K562 (cell line): ENCODE measurements around the gene TNPO3. TPM values are rescaled to one million over a fixed set of nuclear protein-coding genes. Genes with fewer than 3 reads are reported as not detected.

Source experiments
- BCOR ChIP-seq: fragments of 450-650 bp; IDR thresholded peaks from 2 replicates; pipeline ENCODE4 v1.6.1; 2016
- DIDO1 ChIP-seq: fragments of 450-650 bp; IDR thresholded peaks from 2 replicates; pipeline ENCODE4 v1.6.1; 2016; ENCODE audit warnings: low read depth, missing biosample characterization, missing genetic modification characterization
- IRF1 ChIP-seq: sonication (generic); formaldehyde crosslinking; IDR thresholded peaks from 2 replicates; pipeline ENCODE4 v1.8.0; 2022; ENCODE audit warnings: missing genetic modification reagents, mild to moderate bottlenecking, borderline replicate concordance
- KLF10 ChIP-seq: fragments of 250-450 bp; sonication (Bioruptor Pico); IDR thresholded peaks from 2 replicates; pipeline ENCODE4 v1.6.1; 2021; ENCODE audit warnings: matching md5 sums
- NR2F6 ChIP-seq: fragments of 450-650 bp; formaldehyde crosslinking; IDR thresholded peaks from 2 replicates; pipeline ENCODE4 v1.4.0; 2020; ENCODE audit warnings: mild to moderate bottlenecking
- RAD51 ChIP-seq: fragments of 450-650 bp; IDR thresholded peaks from 2 replicates; pipeline ENCODE4 v1.7.1; 2016; ENCODE audit warnings: low read depth, mild to moderate bottlenecking, borderline replicate concordance
- RNF2 ChIP-seq: sonication (generic); IDR thresholded peaks from 2 replicates; pipeline ENCODE4 v1.6.1; 2016
- TEAD2 ChIP-seq: fragments of 450-650 bp; IDR thresholded peaks from 2 replicates; pipeline ENCODE4 v1.6.1; 2016; ENCODE audit warnings: missing genetic modification characterization, control low read depth, missing compliant biosample characterization
- TOE1 ChIP-seq, 2 experiments: fragments of 450-650 bp in 1 of 2; sonication (generic) in 1 of 2; formaldehyde crosslinking in 1 of 2; IDR thresholded peaks; 2 replicates each; pipeline versions ENCODE4 v1.7.1 to v1.8.0; 2016 to 2022; ENCODE audit warnings: borderline replicate concordance in 2 of 2, mild to moderate bottlenecking in 2 of 2, antibody characterized with exemption in 1 of 2, inconsistent platforms in 1 of 2, low read depth in 1 of 2, missing genetic modification reagents in 1 of 2, moderate library complexity in 1 of 2
- ZFP36 ChIP-seq: fragments of 150-350 bp; IDR thresholded peaks from 2 replicates; pipeline ENCODE4 v1.6.1; 2018; ENCODE audit warnings: low read length, low read depth; ENCODE audit not compliant: partially characterized antibody
- ZKSCAN3 ChIP-seq: fragments of 250-450 bp; sonication (Bioruptor Pico); IDR thresholded peaks from 2 replicates; pipeline ENCODE4 v1.4.0; 2020
- polyA plus RNA-seq, 8 experiments: library from polyadenylated mRNA; depleted of rRNA in 4 of 8; stranded (reverse) in 5 of 8; unstranded in 3 of 8; fragments of >200 nt; fragmentation: Nextera tagmentation in 2 of 8; fragmentation: Illumina TruSeq in 1 of 8; extraction: Ambion mirVana in 2 of 8; extraction: Trizol in 1 of 8; gene quantifications; 2 replicates each; pipeline versions ENCODE4 v1.2.1 to v1.2.3, GENCODE V29; 2011 to 2014; ENCODE audit warnings: inconsistent platforms in 1 of 8, missing spikeins in 1 of 8
- total RNA-seq, 7 experiments: library from RNA; depleted of rRNA in 6 of 7; stranded (reverse); fragments of >200 nt in 6 of 7; fragmentation: Illumina TruSeq in 2 of 7; extraction: Trizol in 2 of 7; gene quantifications; 2 replicates each; pipeline versions ENCODE4 v1.2.1 to v1.2.3, GENCODE V29; 2011 to 2021; ENCODE audit warnings: low replicate concordance in 1 of 7
- TF ChIP-seq, protein P1 (sequence below): fragments of 450-650 bp; IDR thresholded peaks from 2 replicates; pipeline ENCODE4 v1.6.1; 2016; ENCODE audit warnings: low read depth
- TF ChIP-seq, protein P2 (sequence below): fragments of 450-650 bp; IDR thresholded peaks from 2 replicates; pipeline ENCODE4 v1.7.0; 2016; ENCODE audit warnings: borderline replicate concordance
- TF ChIP-seq, protein P3 (sequence below): sonication (generic); formaldehyde crosslinking; IDR thresholded peaks from 2 replicates; pipeline ENCODE4 v1.8.0; 2022; ENCODE audit warnings: mild to moderate bottlenecking, low read depth, missing genetic modification reagents

Gene TNPO3
- total and polyA plus RNA-seq, 9 of the 15 experiments (the other 6 are each of a cell fraction or from before 2014, with no cell fraction given) = 35.8 to 125 (median 110) TPM

- TF ChIP-seq, protein P1, sequence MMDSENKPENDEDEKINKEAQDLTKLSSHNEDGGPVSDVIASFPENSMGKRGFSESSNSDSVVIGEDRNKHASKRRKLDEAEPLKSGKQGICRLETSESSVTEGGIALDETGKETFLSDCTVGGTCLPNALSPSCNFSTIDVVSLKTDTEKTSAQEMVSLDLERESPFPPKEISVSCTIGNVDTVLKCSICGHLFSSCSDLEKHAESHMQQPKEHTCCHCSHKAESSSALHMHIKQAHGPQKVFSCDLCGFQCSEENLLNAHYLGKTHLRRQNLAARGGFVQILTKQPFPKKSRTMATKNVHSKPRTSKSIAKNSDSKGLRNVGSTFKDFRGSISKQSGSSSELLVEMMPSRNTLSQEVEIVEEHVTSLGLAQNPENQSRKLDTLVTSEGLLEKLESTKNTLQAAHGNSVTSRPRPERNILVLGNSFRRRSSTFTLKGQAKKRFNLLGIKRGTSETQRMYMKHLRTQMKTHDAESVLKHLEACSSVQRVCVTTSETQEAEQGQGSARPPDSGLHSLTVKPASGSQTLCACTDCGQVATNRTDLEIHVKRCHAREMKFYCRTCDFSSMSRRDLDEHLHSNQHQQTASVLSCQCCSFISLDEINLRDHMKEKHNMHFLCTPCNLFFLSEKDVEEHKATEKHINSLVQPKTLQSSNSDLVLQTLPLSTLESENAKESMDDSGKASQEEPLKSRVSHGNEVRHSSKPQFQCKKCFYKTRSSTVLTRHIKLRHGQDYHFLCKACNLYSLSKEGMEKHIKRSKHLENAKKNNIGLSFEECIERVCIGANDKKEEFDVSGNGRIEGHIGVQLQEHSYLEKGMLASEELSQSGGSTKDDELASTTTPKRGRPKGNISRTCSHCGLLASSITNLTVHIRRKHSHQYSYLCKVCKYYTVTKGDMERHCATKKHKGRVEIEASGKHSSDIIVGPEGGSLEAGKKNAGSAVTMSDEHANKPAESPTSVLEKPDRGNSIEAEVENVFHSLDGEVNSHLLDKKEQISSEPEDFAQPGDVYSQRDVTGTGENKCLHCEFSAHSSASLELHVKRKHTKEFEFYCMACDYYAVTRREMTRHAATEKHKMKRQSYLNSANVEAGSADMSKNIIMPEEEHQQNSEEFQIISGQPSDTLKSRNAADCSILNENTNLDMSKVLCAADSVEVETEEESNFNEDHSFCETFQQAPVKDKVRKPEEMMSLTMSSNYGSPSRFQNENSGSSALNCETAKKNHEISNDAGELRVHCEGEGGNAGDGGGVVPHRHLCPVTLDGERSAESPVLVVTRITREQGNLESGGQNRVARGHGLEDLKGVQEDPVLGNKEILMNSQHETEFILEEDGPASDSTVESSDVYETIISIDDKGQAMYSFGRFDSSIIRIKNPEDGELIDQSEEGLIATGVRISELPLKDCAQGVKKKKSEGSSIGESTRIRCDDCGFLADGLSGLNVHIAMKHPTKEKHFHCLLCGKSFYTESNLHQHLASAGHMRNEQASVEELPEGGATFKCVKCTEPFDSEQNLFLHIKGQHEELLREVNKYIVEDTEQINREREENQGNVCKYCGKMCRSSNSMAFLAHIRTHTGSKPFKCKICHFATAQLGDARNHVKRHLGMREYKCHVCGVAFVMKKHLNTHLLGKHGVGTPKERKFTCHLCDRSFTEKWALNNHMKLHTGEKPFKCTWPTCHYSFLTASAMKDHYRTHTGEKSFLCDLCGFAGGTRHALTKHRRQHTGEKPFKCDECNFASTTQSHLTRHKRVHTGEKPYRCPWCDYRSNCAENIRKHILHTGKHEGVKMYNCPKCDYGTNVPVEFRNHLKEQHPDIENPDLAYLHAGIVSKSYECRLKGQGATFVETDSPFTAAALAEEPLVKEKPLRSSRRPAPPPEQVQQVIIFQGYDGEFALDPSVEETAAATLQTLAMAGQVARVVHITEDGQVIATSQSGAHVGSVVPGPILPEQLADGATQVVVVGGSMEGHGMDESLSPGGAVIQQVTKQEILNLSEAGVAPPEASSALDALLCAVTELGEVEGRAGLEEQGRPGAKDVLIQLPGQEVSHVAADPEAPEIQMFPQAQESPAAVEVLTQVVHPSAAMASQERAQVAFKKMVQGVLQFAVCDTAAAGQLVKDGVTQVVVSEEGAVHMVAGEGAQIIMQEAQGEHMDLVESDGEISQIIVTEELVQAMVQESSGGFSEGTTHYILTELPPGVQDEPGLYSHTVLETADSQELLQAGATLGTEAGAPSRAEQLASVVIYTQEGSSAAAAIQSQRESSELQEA = no peak; the same call in 1 of the 2 replicates
- TF ChIP-seq RNF2 (peak; percentile 18; the same call in 1 of the 2 replicates), ZFP36 (peak; percentile 52), DIDO1 (tag) (no peak), TEAD2 (tag) (no peak; the same call in 1 of the 2 replicates), TOE1 (IDR thresholded peaks at IDR 0.05; ENCODE audit: borderline replicate concordance) (no peak; the same call in 1 of the 2 replicates), TOE1 (CRISPR knock-in tag; IDR thresholded peaks at IDR 0.05; ENCODE audit: borderline replicate concordance, low read depth) (peak; percentile 48; the same call in 1 of the 2 replicates), NR2F6 (0 out of 2 replicates have a peak, but pooled peaks have one; percentile 5), RAD51 (0 out of 2 replicates have a peak, but pooled peaks have one; percentile 5), KLF10 (CRISPR knock-in tag) (no peak), IRF1 (CRISPR knock-in tag) (no peak), ZKSCAN3 (CRISPR knock-in tag) (no peak), BCOR (peak; percentile 84)
- TF ChIP-seq, protein P2, sequence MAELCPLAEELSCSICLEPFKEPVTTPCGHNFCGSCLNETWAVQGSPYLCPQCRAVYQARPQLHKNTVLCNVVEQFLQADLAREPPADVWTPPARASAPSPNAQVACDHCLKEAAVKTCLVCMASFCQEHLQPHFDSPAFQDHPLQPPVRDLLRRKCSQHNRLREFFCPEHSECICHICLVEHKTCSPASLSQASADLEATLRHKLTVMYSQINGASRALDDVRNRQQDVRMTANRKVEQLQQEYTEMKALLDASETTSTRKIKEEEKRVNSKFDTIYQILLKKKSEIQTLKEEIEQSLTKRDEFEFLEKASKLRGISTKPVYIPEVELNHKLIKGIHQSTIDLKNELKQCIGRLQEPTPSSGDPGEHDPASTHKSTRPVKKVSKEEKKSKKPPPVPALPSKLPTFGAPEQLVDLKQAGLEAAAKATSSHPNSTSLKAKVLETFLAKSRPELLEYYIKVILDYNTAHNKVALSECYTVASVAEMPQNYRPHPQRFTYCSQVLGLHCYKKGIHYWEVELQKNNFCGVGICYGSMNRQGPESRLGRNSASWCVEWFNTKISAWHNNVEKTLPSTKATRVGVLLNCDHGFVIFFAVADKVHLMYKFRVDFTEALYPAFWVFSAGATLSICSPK = 0 out of 2 replicates have a peak, but pooled peaks have one; percentile 30
- TF ChIP-seq, protein P3, sequence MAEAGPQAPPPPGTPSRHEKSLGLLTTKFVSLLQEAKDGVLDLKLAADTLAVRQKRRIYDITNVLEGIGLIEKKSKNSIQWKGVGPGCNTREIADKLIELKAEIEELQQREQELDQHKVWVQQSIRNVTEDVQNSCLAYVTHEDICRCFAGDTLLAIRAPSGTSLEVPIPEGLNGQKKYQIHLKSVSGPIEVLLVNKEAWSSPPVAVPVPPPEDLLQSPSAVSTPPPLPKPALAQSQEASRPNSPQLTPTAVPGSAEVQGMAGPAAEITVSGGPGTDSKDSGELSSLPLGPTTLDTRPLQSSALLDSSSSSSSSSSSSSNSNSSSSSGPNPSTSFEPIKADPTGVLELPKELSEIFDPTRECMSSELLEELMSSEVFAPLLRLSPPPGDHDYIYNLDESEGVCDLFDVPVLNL (CRISPR knock-in tag) = no peak
Measured at GRCh38 chr7:129066290-129067131, 11.6 kb upstream of the TNPO3 start (continued).
